ENCODE results near the gene SYNGAP1. TPM values are rescaled to one million over a fixed set of nuclear protein-coding genes. Genes with fewer than 3 reads are reported as not detected.

Gene SYNGAP1
- total and polyA plus RNA-seq, 2 experiments from 2014 or later, result 0.65 to 2.8 TPM

DNA sequence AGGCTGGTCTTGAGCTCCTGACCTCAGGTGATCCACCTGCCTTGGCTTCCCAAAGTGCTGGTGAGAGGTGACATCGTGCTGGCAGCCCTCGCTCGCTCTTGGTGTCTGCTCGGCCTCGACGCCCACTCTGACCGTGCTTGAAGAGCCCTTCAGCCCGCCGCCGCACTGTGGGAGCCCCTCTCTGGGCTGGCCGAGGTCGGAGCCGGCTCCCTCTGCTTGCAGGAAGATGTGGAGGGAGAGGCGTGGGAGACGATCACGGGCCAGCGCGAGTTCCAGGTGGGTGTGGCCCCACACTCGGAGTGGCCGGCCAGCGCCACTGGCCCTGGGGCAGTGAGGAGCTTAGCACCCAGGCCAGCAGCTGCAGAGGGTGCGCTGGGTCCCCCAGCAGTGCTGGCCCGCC, 82.6 kb downstream of the SYNGAP1 start:
- WGBS, 2 experiments (ENCODE audit: low coverage in 1 of 2, low lambda C conversion rate in 2 of 2, missing lambda C conversion rate in 2 of 2), result 78 to 80% methylated on average over 23 of the region's 23 CpGs
- H2AFZ ChIP-seq, result no peak overlapping the region
- no peaks in the 10 kb centered on the region for H3K9me3 ChIP-seq (ENCODE audit: low read depth)
- no peaks in the 10 kb centered on the region for H3F3A ChIP-seq (ENCODE audit: insufficient read depth)
- H3K4me1 ChIP-seq (ENCODE audit: insufficient read depth), result no peaks in the 10 kb centered on the region
- no peak overlapping the region for H3K9ac ChIP-seq
- no peak overlapping the region for H3K27ac ChIP-seq
- DNase-seq, result no peak
- no peaks in the 10 kb centered on the region for H4K20me1 ChIP-seq (ENCODE audit: insufficient read depth)
- in situ Hi-C loops (cut with MboI), result no loop called here
- H3K9me2 ChIP-seq (ENCODE audit: insufficient read depth), result no peaks in the 10 kb centered on the region
- no peaks in the 10 kb centered on the region for H3K36me3 ChIP-seq (ENCODE audit: low read depth)
- TF ChIP-seq EZH2 (IDR thresholded peaks at IDR 0.05; ENCODE audit: insufficient read depth, poor library complexity, severe bottlenecking), result no peak
- TF ChIP-seq EZH2phosphoT487 (IDR thresholded peaks at IDR 0.05; ENCODE audit: insufficient read depth, low read depth), result no peak
- H3K4me2 ChIP-seq (ENCODE audit: unreplicated experiment), result no peak overlapping the region
- H3K79me2 ChIP-seq (ENCODE audit: insufficient read depth), result no peaks in the 10 kb centered on the region
- no peak overlapping the region for H3K4me3 ChIP-seq
- peaks cover 10% of the 10 kb centered on the region for H3K27me3 ChIP-seq (replicated peaks; ENCODE audit: insufficient read depth)

DNA sequence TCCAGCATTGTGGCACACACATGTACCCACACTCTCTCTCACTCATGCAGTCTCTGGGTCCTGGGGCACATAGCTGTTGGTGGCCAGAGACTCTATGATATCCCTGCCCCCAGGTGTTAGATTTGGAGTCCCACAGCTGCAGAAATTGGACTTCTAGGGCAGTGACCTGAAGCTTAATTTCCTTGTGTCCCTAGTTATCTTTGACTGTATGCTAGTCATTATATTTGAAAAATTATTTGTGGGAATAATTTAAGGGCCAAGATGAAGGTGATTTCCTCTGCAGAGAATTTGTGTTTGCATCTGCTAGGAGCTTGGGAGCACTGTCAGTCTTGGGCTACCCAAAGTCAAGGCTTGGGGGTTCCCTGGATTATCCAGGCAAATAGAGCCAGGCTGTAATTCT, 84.6 kb downstream of the SYNGAP1 start:
- Histone ChIP-seq H3K36me3 (ENCODE audit: low read depth) (no peaks in the 10 kb centered on the region), H3K9me2 (ENCODE audit: insufficient read depth) (no peaks in the 10 kb centered on the region), H3K9me3 (ENCODE audit: low read depth) (no peaks in the 10 kb centered on the region), H2AFZ (no peak overlapping the region), H3K27me3 (replicated peaks; ENCODE audit: insufficient read depth) (peaks cover 10% of the 10 kb centered on the region), H3K4me3 (no peak overlapping the region), H4K20me1 (ENCODE audit: insufficient read depth) (no peaks in the 10 kb centered on the region), H3K9ac (no peak overlapping the region), H3K27ac (no peak overlapping the region), H3K4me2 (ENCODE audit: unreplicated experiment) (no peak overlapping the region), H3K4me1 (ENCODE audit: insufficient read depth) (no peaks in the 10 kb centered on the region), H3F3A (ENCODE audit: insufficient read depth) (no peaks in the 10 kb centered on the region), H3K79me2 (ENCODE audit: insufficient read depth) (no peaks in the 10 kb centered on the region)
- TF ChIP-seq EZH2phosphoT487 (IDR thresholded peaks at IDR 0.05; ENCODE audit: insufficient read depth, low read depth) (no peak), EZH2 (IDR thresholded peaks at IDR 0.05; ENCODE audit: insufficient read depth, poor library complexity, severe bottlenecking) (no peak)
- in situ Hi-C loops (cut with MboI), result no loop called here
- no peak for DNase-seq

Small RNA genes lying within 50 kb of the gene (microRNA-seq; reads per million reads assigned to microRNA genes)
- gene MIR5004 (ENCODE audit: borderline number of aligned reads), result not detected

Small RNA genes lying within 50 kb of the gene (small RNA-seq; reads per million reads assigned to genes)
- not detected for gene RPL35AP4 (ENCODE audit: low read depth, low replicate concordance)
- gene ZBTB9 (ENCODE audit: low read depth, low replicate concordance), result not detected

Other genes with a start within 250 kb of the SYNGAP1 start
- gene COL11A2, start 227.6 kb upstream of the SYNGAP1 start, total RNA-seq (2014; rRNA removed; shearing (Covaris generic)), result 0.25 and 0.32 TPM in 2 replicates
- 0.05 and 0.31 TPM in 2 replicates for gene COL11A2, start 227.6 kb upstream of the SYNGAP1 start, polyA plus RNA-seq (2016; fragmentation: Nextera tagmentation; extraction: Ambion mirVana)
- 27.7 and 28.8 TPM in 2 replicates for gene RXRB, start 219.4 kb upstream of the SYNGAP1 start, total RNA-seq (2014; rRNA removed; shearing (Covaris generic))
- 28.1 and 28.9 TPM in 2 replicates for gene RXRB, start 219.4 kb upstream of the SYNGAP1 start, polyA plus RNA-seq (2016; fragmentation: Nextera tagmentation; extraction: Ambion mirVana)
- gene SLC39A7, start 219.2 kb upstream of the SYNGAP1 start, total RNA-seq (2014; rRNA removed; shearing (Covaris generic)), result 126 and 147 TPM in 2 replicates
- gene SLC39A7, start 219.2 kb upstream of the SYNGAP1 start, polyA plus RNA-seq (2016; fragmentation: Nextera tagmentation; extraction: Ambion mirVana), result 24.7 and 26.9 TPM in 2 replicates
- gene HSD17B8, start 215.4 kb upstream of the SYNGAP1 start, total RNA-seq (2014; rRNA removed; shearing (Covaris generic)), result 1.8 and 3.7 TPM in 2 replicates
- 5.3 and 5.6 TPM in 2 replicates for gene HSD17B8, start 215.4 kb upstream of the SYNGAP1 start, polyA plus RNA-seq (2016; fragmentation: Nextera tagmentation; extraction: Ambion mirVana)
- gene RING1, start 211.6 kb upstream of the SYNGAP1 start, total RNA-seq (2014; rRNA removed; shearing (Covaris generic)), result 35.8 and 37.6 TPM in 2 replicates
- gene RING1, start 211.6 kb upstream of the SYNGAP1 start, polyA plus RNA-seq (2016; fragmentation: Nextera tagmentation; extraction: Ambion mirVana), result 11.3 and 12.7 TPM in 2 replicates
- gene VPS52, start 148.2 kb upstream of the SYNGAP1 start, total RNA-seq (2014; rRNA removed; shearing (Covaris generic)), result 32.3 and 38.8 TPM in 2 replicates
- gene VPS52, start 148.2 kb upstream of the SYNGAP1 start, polyA plus RNA-seq (2016; fragmentation: Nextera tagmentation; extraction: Ambion mirVana), result 33.9 and 35.3 TPM in 2 replicates
- 2,521 and 3,021 TPM in 2 replicates for gene RPS18, start 148.0 kb upstream of the SYNGAP1 start, total RNA-seq (2014; rRNA removed; shearing (Covaris generic))
- gene RPS18, start 148.0 kb upstream of the SYNGAP1 start, polyA plus RNA-seq (2016; fragmentation: Nextera tagmentation; extraction: Ambion mirVana), result 1,848 and 1,924 TPM in 2 replicates
- 2.6 and 2.7 TPM in 2 replicates for gene B3GALT4, start 142.9 kb upstream of the SYNGAP1 start, total RNA-seq (2014; rRNA removed; shearing (Covaris generic))
- gene B3GALT4, start 142.9 kb upstream of the SYNGAP1 start, polyA plus RNA-seq (2016; fragmentation: Nextera tagmentation; extraction: Ambion mirVana), result 2.4 and 2.7 TPM in 2 replicates
- gene WDR46, start 130.8 kb upstream of the SYNGAP1 start, total RNA-seq (2014; rRNA removed; shearing (Covaris generic)), result 64.4 and 81.9 TPM in 2 replicates
- 79.4 and 90.9 TPM in 2 replicates for gene WDR46, start 130.8 kb upstream of the SYNGAP1 start, polyA plus RNA-seq (2016; fragmentation: Nextera tagmentation; extraction: Ambion mirVana)
- 31.9 and 38.7 TPM in 2 replicates for gene PFDN6, start 130.5 kb upstream of the SYNGAP1 start, total RNA-seq (2014; rRNA removed; shearing (Covaris generic))
- 7.9 and 9.1 TPM in 2 replicates for gene PFDN6, start 130.5 kb upstream of the SYNGAP1 start, polyA plus RNA-seq (2016; fragmentation: Nextera tagmentation; extraction: Ambion mirVana)
- gene RGL2, start 121.1 kb upstream of the SYNGAP1 start, total RNA-seq (2014; rRNA removed; shearing (Covaris generic)), result 18.5 and 21.1 TPM in 2 replicates
- 22.4 and 23.3 TPM in 2 replicates for gene RGL2, start 121.1 kb upstream of the SYNGAP1 start, polyA plus RNA-seq (2016; fragmentation: Nextera tagmentation; extraction: Ambion mirVana)
- 62.3 and 68.7 TPM in 2 replicates for gene TAPBP, start 106.0 kb upstream of the SYNGAP1 start, total RNA-seq (2014; rRNA removed; shearing (Covaris generic))
- 75.8 and 78.4 TPM in 2 replicates for gene TAPBP, start 106.0 kb upstream of the SYNGAP1 start, polyA plus RNA-seq (2016; fragmentation: Nextera tagmentation; extraction: Ambion mirVana)
- gene ZBTB22, start 102.3 kb upstream of the SYNGAP1 start, total RNA-seq (2014; rRNA removed; shearing (Covaris generic)), result 15.3 and 18.3 TPM in 2 replicates
- gene ZBTB22, start 102.3 kb upstream of the SYNGAP1 start, polyA plus RNA-seq (2016; fragmentation: Nextera tagmentation; extraction: Ambion mirVana), result 9.8 and 11.2 TPM in 2 replicates
- gene DAXX, start 97.1 kb upstream of the SYNGAP1 start, total RNA-seq (2014; rRNA removed; shearing (Covaris generic)), result 24.8 and 27.8 TPM in 2 replicates
- 42.2 and 49.3 TPM in 2 replicates for gene DAXX, start 97.1 kb upstream of the SYNGAP1 start, polyA plus RNA-seq (2016; fragmentation: Nextera tagmentation; extraction: Ambion mirVana)
- gene KIFC1, start 28.2 kb upstream of the SYNGAP1 start, total RNA-seq (2014; rRNA removed; shearing (Covaris generic)), result 14.4 and 14.5 TPM in 2 replicates
- 3.9 and 4.0 TPM in 2 replicates for gene KIFC1, start 28.2 kb upstream of the SYNGAP1 start, polyA plus RNA-seq (2016; fragmentation: Nextera tagmentation; extraction: Ambion mirVana)
- 39.8 and 44.9 TPM in 2 replicates for gene PHF1, start 9.1 kb upstream of the SYNGAP1 start, total RNA-seq (2014; rRNA removed; shearing (Covaris generic))
- gene PHF1, start 9.1 kb upstream of the SYNGAP1 start, polyA plus RNA-seq (2016; fragmentation: Nextera tagmentation; extraction: Ambion mirVana), result 24.5 TPM in 2 replicates
- gene CUTA, start 2.0 kb upstream of the SYNGAP1 start, total RNA-seq (2014; rRNA removed; shearing (Covaris generic)), result 197 and 204 TPM in 2 replicates
- gene CUTA, start 2.0 kb upstream of the SYNGAP1 start, polyA plus RNA-seq (2016; fragmentation: Nextera tagmentation; extraction: Ambion mirVana), result 397 and 404 TPM in 2 replicates
- 2.0 and 3.5 TPM in 2 replicates for gene ZBTB9, start 34.5 kb downstream of the SYNGAP1 start, total RNA-seq (2014; rRNA removed; shearing (Covaris generic))
- gene ZBTB9, start 34.5 kb downstream of the SYNGAP1 start, polyA plus RNA-seq (2016; fragmentation: Nextera tagmentation; extraction: Ambion mirVana), result 7.0 and 7.3 TPM in 2 replicates
- gene BAK1, start 160.2 kb downstream of the SYNGAP1 start, total RNA-seq (2014; rRNA removed; shearing (Covaris generic)), result 18.8 and 22.5 TPM in 2 replicates
- 30.7 and 37.1 TPM in 2 replicates for gene BAK1, start 160.2 kb downstream of the SYNGAP1 start, polyA plus RNA-seq (2016; fragmentation: Nextera tagmentation; extraction: Ambion mirVana)
- 10.4 and 14.3 TPM in 2 replicates for gene ITPR3, start 201.3 kb downstream of the SYNGAP1 start, total RNA-seq (2014; rRNA removed; shearing (Covaris generic))
- 4.8 and 4.9 TPM in 2 replicates for gene ITPR3, start 201.3 kb downstream of the SYNGAP1 start, polyA plus RNA-seq (2016; fragmentation: Nextera tagmentation; extraction: Ambion mirVana)

Data from GM23248 (cell line).